ENCODE measurements around the gene KAT6B.
A peak's percentile ranks its signal among the peaks of the same experiment; 100 is the strongest.
"Not testable (repeated sequence)": the region's sequence is repeated elsewhere in the genome, so short reads cannot be mapped to it uniquely, and the experiment has no call there.

KAT6B gene

DNA sequence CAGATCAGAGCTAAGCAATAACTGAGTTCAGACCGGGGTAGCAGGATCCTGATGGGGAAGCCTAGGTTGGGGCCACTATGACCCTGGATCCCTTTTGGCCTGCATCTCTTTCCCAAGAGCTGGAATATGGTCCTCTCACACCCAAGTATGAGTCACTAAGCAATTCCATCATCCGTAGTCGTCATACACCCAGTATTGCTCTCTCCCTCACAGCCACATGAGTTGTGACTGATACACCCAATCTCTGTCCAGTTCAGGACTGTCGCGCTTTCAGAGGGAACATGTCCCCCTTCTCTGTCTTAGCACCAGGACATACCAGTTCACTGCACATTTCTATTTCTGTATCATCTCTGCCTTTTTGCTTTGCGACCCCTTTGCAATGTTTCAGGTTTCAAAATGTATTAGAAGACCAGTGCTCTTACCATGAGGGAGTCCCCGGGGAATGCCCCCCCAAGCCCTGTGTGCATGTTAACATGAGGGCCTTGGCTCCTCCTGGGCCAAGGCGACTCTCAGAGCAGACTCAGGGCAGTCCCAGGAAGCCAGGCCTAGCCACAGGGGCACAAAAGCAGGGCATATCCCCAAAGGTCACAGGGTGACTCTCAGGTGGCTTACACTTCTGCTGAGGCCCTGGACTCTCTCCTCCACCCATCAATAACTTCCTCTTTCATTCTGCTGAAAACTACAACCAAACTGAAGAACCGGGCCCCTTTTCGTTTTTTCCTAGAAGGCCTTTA lies 209.7 kb downstream of the KAT6B start:
- H3K36me3 ChIP-seq (ENCODE audit: insufficient read depth, low read length): no peaks in the 10 kb centered on the region
- H3K9me3 ChIP-seq (ENCODE audit: control insufficient read depth, insufficient read depth, low read length): no peaks in the 10 kb centered on the region
- no peaks in the 10 kb centered on the region for H3K4me1 ChIP-seq (ENCODE audit: insufficient read depth, low read length)
- H3K9ac ChIP-seq (ENCODE audit: low read depth, low read length): no peak overlapping the region

DNA sequence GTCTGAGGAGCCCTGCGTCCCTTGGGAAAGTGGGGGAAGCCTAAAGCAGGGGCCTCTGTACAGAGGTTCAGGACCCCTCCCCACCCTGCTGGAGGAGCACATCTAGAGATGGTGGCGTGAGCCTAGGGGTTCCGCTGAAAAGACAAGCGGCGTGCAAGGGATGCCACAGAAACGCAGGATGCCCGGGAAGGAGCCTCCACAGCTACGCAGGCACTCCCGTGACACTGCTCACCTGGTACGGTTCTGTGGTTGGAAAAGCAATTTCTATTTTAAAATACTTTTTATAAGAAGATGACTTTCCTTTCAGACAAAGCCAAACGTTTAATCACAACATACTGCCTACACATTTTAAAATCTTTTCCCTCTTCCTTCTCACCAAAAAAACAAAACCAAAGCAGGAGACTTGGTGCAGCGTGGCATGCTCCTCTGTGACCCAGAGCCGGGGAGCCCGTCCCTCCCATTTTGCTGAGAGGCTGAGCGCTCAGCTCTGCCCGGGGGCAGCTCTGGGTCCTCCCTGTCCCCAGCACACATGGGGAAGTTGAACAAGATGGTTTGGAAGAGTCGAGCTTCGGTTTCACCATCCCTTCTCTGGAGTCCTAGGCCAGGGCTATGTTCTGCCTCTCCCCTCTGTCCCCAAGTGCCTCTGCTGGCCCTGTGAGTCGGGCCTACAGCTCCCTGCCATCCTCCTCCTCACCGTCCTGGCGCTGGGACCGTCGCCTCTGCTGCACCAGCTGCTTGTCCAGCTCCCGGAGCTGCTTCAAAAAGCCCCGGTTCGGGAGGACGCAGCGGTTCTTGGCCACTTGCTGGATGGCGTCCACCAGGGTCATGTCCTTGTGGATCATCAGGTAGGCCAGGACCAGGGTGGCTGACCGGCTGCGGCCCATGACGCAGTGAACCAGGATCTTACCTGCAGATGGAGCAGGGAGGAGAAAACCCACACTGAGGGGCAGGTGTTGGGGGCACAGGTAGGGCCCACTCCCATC lies 211.1 kb downstream of the KAT6B start:
- Histone ChIP-seq H3K9ac (ENCODE audit: low read depth, low read length) (no peak overlapping the region), H3K9me3 (ENCODE audit: control insufficient read depth, insufficient read depth, low read length) (no peaks in the 10 kb centered on the region), H3K4me1 (ENCODE audit: insufficient read depth, low read length) (no peaks in the 10 kb centered on the region), H3K36me3 (ENCODE audit: insufficient read depth, low read length) (no peaks in the 10 kb centered on the region)

DNA sequence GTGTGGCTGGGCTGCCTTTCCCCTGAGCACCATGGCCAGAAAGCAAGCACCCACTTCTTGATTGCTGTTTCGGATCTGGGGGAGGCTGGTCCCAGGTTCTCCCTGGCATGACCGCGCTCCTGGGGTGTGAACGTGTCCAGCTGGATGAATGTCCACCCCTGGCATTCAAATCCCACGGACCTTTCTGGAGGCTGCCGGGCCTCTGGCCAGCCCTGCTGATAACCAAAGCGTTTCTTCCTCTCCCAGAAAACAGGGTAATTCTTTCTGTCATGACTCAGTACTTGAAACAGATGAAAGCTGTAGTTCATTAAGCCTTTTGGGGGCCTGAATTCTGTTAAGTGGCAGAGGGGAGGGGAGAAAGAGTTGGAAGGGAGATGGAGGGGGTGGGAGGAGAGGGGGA lies 211.9 kb downstream of the KAT6B start:
- Histone ChIP-seq H3K36me3 (ENCODE audit: insufficient read depth, low read length) (no peaks in the 10 kb centered on the region), H3K9me3 (ENCODE audit: control insufficient read depth, insufficient read depth, low read length) (no peaks in the 10 kb centered on the region), H3K9ac (ENCODE audit: low read depth, low read length) (no peak overlapping the region), H3K4me1 (ENCODE audit: insufficient read depth, low read length) (no peaks in the 10 kb centered on the region)

DNA sequence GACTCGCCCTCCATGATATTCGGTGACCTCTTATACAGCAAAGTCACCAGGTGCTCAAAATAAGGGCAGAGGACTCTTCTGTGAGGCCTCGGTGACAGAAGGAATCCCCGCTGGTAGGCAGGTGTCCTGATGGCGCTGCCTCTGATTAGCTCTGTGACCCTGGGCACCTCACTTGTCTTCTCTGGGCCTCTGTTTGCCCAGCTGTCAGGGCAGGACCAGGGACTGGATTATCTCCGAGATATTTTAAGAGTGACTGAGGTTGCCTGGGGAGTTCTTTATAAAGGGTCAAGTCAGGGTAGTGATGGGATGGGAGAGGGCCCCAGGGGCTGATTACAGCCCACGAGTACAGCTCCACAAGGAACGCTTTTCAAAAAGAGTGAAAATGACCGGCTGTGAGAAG lies 214.2 kb downstream of the KAT6B start:
- Histone ChIP-seq H3K4me1 (ENCODE audit: insufficient read depth, low read length) (peaks cover 3% of the 10 kb centered on the region; the same call in 1 of the 2 replicates), H3K36me3 (ENCODE audit: insufficient read depth, low read length) (no peaks in the 10 kb centered on the region), H3K9ac (ENCODE audit: low read depth, low read length) (no peak overlapping the region), H3K9me3 (ENCODE audit: control insufficient read depth, insufficient read depth, low read length) (no peaks in the 10 kb centered on the region)

DNA sequence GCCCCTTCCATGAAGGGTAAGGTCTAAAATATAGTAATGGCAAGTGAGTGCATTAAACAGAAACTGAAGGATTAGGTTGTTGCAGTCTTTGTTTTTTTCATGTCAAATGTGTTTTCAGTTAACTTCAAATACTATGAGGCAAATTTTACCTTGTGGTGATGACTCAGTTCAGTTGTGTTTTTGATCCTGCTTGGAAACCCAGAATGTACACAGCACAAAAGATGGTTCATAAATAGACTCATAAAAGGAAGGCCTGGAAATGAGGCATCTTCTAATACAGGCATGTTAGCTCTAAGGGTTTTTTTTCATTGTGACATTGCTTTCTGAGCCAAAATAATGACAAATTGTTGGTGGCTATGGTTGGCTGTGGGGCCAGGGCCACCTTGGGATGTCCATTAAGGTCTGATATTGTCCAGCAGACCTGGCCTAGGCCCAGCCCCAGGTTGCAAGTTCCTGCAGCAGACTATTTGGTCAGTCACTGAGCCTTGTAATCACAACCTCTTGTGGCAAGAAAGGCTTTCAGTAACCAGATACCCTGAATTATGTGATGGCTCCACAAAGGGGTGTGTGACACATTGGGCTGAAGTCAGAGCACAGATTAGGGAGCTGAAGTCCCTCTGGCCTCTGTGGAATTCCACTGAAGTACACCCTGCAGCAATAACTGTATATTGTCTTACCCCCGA lies 216.0 kb downstream of the KAT6B start:
- no peaks in the 10 kb centered on the region for H3K9me3 ChIP-seq (ENCODE audit: control insufficient read depth, insufficient read depth, low read length)
- H3K36me3 ChIP-seq (ENCODE audit: insufficient read depth, low read length): no peaks in the 10 kb centered on the region
- H3K9ac ChIP-seq (ENCODE audit: low read depth, low read length): no peak overlapping the region
- peaks cover 3% of the 10 kb centered on the region; the same call in 1 of the 2 replicates for H3K4me1 ChIP-seq (ENCODE audit: insufficient read depth, low read length)

DNA sequence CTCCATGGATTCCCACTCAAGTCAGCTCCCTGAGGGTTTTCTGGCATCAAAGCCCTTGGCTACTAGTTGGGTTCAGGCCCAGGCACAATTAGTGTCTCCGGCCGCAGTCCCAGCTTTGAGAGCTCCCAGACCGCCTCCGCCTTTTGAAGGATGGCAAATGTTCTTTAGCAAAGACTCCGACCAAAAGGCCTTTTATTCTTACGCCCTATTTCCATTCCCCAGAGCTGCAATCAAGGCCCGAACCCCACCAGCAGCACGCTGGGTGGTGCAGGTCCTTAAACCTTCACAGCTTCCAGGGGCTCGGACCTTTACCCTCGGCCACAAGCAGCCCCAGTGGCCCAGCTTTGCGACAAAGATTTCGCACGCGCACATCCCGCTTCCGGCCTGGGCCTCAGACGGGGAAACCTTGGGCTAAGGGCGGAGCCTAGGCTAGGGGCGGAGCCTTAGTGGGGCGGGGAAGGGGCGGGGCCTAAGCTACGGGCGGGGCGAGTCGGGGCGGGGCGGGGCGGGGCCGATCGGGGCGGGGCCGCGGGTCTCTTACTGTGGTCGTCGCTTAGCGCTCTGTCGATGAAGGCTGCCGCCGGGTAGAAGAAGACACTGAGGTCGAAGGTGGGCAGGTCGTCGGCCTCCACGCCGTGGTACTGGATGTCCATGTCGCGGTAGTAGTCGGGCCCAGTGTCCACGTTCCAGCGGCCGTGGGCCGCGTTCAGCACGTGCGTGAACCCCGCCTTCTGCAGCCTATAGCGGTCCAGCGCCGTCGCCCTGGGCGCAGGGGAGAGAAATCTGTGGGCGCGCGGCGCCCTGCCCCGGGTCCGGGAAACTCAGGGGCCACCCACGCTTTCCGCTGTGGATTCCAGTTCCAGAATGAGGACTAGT lies 217.1 kb downstream of the KAT6B start:
- Histone ChIP-seq H3K4me1 (ENCODE audit: insufficient read depth, low read length) (peaks cover 3% of the 10 kb centered on the region; the same call in 1 of the 2 replicates), H3K9ac (ENCODE audit: low read depth, low read length) (peak overlapping the region; percentile 52; the same call in 1 of the 2 replicates), H3K9me3 (ENCODE audit: control insufficient read depth, insufficient read depth, low read length) (no peaks in the 10 kb centered on the region), H3K36me3 (ENCODE audit: insufficient read depth, low read length) (no peaks in the 10 kb centered on the region)

DNA sequence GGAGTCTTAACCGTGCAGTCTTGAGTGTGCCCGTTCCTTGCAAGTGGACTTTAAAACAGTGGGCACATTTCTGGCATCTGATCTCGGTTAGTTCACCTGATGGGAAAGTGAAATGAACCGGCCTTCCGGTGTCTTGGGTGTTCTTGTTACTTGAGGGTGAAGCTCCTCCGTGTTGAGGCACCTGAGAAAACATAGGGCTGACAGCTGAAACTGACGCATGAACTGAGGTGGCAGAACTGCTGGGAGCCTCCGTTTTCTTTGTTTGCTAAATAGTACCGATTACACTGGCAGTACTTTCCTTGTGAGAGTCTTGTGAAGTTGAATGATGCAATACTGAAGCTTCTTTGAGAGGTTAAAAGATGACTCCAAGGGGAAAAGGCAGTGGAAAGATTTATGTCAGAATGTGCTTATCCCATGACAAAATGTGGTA lies 222.3 kb downstream of the KAT6B start:
- Histone ChIP-seq H3K36me3 (ENCODE audit: insufficient read depth, low read length) (no peaks in the 10 kb centered on the region), H3K4me1 (ENCODE audit: insufficient read depth, low read length) (peaks cover 12% of the 10 kb centered on the region), H3K9me3 (ENCODE audit: control insufficient read depth, insufficient read depth, low read length) (no peaks in the 10 kb centered on the region), H3K9ac (ENCODE audit: low read depth, low read length) (no peak overlapping the region)

DNA sequence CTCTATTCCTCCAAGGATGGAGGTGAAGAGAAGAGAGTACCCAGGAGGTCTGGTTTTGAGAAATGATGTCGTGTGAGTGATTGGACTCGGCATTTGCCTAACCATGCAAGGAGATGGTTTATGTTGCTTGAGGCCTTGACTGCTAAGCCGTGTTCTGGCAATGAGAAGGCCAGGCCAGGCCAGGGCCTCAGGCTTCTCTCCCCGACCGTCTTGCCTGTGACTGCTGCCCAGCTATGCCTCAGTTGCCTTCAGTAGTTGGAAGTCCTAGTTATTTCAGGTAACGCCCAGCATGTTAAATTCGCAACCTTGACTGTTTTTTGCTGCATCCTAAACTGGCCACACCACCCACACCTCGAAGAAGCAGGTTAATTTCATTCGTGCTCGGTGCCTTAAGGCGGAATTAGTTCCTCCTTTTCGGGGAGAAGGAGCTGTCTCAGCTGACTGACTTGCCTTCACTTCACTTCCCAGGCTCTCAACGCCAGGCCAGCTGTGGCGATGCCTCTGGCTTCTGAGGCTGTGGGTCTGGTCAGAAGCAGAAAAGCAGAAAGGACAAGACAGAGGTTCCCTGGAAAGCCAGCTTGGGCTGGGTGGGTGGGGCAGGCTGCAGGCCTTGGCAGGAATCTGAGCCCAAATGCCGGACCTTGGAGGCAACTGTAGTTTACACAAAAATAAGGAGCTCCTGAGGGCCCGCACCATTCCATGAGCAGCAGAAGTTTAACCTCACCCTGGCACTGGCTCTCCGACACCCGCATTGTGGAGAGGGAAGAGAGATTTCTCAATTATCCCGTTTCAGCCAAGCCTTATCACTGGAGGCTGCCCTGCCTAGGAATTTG lies 223.1 kb downstream of the KAT6B start:
- peaks cover 9% of the 10 kb centered on the region for H3K4me1 ChIP-seq (ENCODE audit: insufficient read depth, low read length)
- H3K9ac ChIP-seq (ENCODE audit: low read depth, low read length): no peak overlapping the region
- H3K36me3 ChIP-seq (ENCODE audit: insufficient read depth, low read length): no peaks in the 10 kb centered on the region
- no peaks in the 10 kb centered on the region for H3K9me3 ChIP-seq (ENCODE audit: control insufficient read depth, insufficient read depth, low read length)

DNA sequence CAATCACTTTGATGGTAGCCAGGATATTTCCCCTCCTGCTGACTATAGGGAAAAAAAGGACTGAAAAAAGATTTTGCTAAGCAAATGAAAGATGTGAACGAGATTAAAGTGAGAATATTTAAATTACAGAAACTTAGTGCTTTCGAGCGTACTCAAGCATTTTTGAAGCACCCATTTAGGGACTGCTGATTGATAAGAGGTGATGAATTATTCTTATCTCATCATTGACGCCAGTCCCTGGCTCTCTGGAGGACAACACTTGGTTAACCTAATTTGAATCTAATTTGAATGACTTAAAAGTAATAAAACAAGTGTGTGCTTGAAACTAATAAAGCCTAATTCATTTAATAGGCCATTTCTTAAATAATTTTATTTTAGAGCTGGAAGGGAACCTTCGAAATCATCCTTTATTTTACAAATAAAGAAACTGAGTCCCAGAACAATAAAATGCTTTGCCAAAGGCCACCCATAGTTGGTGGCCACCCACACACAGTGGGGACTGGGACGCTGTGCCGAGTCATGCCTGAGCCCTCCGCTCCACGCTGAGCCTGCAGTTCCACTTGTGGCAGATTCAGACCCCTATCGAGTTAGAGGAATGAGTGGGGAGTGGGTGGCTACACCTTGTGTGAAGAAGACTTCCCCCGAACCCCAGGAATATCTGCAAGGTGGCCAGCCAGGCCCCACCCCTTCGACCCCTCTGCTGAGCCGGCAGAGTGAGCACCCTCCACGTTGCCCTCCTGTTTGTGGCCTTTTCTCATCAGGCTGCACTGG lies 223.9 kb downstream of the KAT6B start:
- no peaks in the 10 kb centered on the region for H3K36me3 ChIP-seq (ENCODE audit: insufficient read depth, low read length)
- H3K4me1 ChIP-seq (ENCODE audit: insufficient read depth, low read length): peaks cover 9% of the 10 kb centered on the region
- no peaks in the 10 kb centered on the region for H3K9me3 ChIP-seq (ENCODE audit: control insufficient read depth, insufficient read depth, low read length)
- H3K9ac ChIP-seq (ENCODE audit: low read depth, low read length): no peak overlapping the region

DNA sequence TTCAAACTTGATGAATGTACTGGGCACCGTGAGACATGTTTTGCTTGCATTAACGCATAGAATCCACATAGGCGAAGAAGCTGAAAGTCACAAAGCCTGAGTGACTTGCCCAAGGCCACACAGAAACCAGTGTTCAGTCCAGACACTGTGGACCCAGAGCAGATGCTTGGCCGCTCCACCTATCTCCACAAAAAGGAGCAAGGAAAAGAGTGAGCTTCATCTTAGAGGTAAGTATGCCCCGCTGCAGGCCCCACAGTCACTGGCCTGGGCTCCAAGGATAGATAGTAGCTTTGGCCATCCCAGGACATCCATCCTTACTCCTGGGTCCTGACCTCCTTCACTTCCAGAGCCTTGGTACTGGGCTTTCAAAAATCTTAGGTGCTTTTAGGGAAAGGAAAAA lies 224.9 kb downstream of the KAT6B start:
- H3K36me3 ChIP-seq (ENCODE audit: insufficient read depth, low read length): no peaks in the 10 kb centered on the region
- no peaks in the 10 kb centered on the region for H3K9me3 ChIP-seq (ENCODE audit: control insufficient read depth, insufficient read depth, low read length)
- no peak overlapping the region for H3K9ac ChIP-seq (ENCODE audit: low read depth, low read length)
- peaks cover 9% of the 10 kb centered on the region for H3K4me1 ChIP-seq (ENCODE audit: insufficient read depth, low read length)

DNA sequence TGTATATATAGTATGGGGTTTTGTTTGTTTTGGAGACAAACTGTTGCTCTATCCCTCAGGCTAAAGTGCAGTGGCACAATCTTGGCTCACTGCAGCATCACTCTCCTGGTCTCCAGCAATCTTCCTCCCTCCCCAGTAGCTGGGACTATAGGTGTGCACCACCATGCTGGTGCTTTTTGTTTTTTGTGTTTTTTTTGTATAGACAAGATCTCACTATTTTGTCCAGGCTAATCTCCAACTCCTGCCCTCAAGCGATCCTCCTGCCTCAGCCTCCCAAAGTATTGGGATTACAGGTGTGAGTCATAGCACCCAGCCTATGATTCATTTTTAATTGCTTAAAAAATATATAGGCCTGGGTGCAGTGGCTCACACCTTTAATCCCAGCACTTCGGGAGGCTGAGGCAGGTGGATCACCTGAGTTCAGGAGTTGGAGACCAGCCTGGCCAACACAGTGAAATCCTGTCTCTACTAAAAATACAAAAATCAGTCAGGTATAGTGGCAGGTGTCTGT lies 229.6 kb downstream of the KAT6B start:
- H3K36me3 ChIP-seq (ENCODE audit: insufficient read depth, low read length); H3K4me1 ChIP-seq (ENCODE audit: insufficient read depth, low read length); H3K9ac ChIP-seq (ENCODE audit: low read depth, low read length); H3K9me3 ChIP-seq (ENCODE audit: control insufficient read depth, insufficient read depth, low read length): not testable (repeated sequence)

DNA sequence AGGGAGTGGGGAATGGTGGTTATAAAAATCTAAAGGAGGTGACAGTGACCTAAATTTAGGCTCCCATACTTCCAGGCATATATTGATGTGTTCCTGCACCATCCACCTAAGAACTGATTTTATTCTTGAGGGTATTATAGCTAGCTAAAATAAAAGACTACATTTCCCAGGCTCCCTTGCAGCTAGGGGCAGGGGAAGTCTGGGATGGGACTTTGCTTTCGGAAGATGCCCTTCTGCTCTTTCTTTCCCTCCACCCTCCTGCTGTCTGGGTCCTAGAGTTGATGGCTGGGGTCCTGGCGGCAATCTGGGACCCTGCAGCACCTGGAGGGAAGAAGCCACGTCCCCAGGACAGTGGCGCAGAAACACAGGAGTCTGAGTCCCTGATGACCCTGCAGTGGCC lies 231.3 kb downstream of the KAT6B start:
- Histone ChIP-seq H3K9ac (ENCODE audit: low read depth, low read length) (no peak overlapping the region), H3K4me1 (ENCODE audit: insufficient read depth, low read length) (0 out of 2 replicates have a peak, but pooled peaks cover 4% of the 10 kb centered on the region), H3K9me3 (ENCODE audit: control insufficient read depth, insufficient read depth, low read length) (no peaks in the 10 kb centered on the region), H3K36me3 (ENCODE audit: insufficient read depth, low read length) (no peaks in the 10 kb centered on the region)
